Activated B cell treated with CpG ODN at 0.5 μM for 24 hours (primary cell): ENCODE measurements around the gene SH2D4B. TPM values are rescaled to one million over a fixed set of nuclear protein-coding genes. Genes with fewer than 3 reads are reported as not detected.

Experiments used
- ATAC-seq: fragments of 200-7000 bp; cut with Tn5 transposase; one replicate; pipeline ENCODE4 v1.10.0; 2021; ENCODE audit warnings: low read depth, mild to moderate bottlenecking, moderate library complexity
- CTCF ChIA-PET: fragments of 350-600 bp; sonication (Branson Sonifier 250); formaldehyde crosslinking; loops from one replicate; lab custom pipeline; 2021; ENCODE audit warnings: antibody characterized with exemption; lab: Charles Lee
- POLR2A ChIA-PET: fragments of 350-600 bp; sonication (Branson Sonifier 250); formaldehyde crosslinking; loops from one replicate; lab custom pipeline; 2021; ENCODE audit warnings: antibody characterized with exemption; lab: Charles Lee
- DNase-seq: peaks from one replicate; pipeline ENCODE4 v3.0.0; 2022
- H3K27ac Mint-ChIP-seq: one replicate; pipeline ENCODE4 v1.8.0; 2020; ENCODE audit warnings: mixed read lengths
- H3K27me3 Mint-ChIP-seq: one replicate; pipeline ENCODE4 v1.8.0; 2021; ENCODE audit warnings: mixed read lengths
- H3K36me3 Mint-ChIP-seq: one replicate; pipeline ENCODE4 v1.8.0; 2021; ENCODE audit warnings: low read depth, mixed read lengths
- H3K4me1 Mint-ChIP-seq: one replicate; pipeline ENCODE4 v1.8.0; 2021; ENCODE audit warnings: mixed read lengths
- H3K4me3 Mint-ChIP-seq: one replicate; pipeline ENCODE4 v1.8.0; 2020; ENCODE audit warnings: mild to moderate bottlenecking, mixed read lengths
- H3K9me3 Mint-ChIP-seq: one replicate; pipeline ENCODE4 v1.8.0; 2020; ENCODE audit warnings: mixed read lengths
- CTCF ChIP-seq: fragments of 200-600 bp; IDR thresholded peaks from one replicate; pipeline ENCODE4 v1.8.0; 2022; ENCODE audit warnings: antibody characterized with exemption, mild to moderate bottlenecking
- intact Hi-C: fragments of 100-400 bp; cut with micrococcal nuclease; formaldehyde crosslinking; loops from one replicate; pipeline ENCODE4 v1.15.1; 2024
- total RNA-seq: library from RNA; stranded (reverse); gene quantifications from 2 replicates; pipeline ENCODE4 v1.2.3, GENCODE V29; 2022

The SH2D4B gene
- total RNA-seq, 1 donor from 2014 or later: not detected

- TF ChIP-seq CTCF: no peak
- peaks cover 13% of the 10 kb centered on the region for H3K27me3 Mint-ChIP-seq
- no peak for ATAC-seq
- no peak for DNase-seq
- ChIA-PET CTCF (interaction anchor here (1.2 kb wide), 1 partner anchor 16 kb away, joined by 4 read pairs; no protein-coding TSS in a partner anchor), POLR2A (no interaction called here)
- H3K9me3 Mint-ChIP-seq: no peaks in the 10 kb centered on the region
- H3K4me1 Mint-ChIP-seq: no peaks in the 10 kb centered on the region
- no peak overlapping the region for H3K4me3 Mint-ChIP-seq
- intact Hi-C loops: no loop called here
- H3K36me3 Mint-ChIP-seq: no peaks in the 10 kb centered on the region
- no peak overlapping the region for H3K27ac Mint-ChIP-seq
Observed at GRCh38 chr10:80646366-80646765, 108.7 kb downstream of the SH2D4B start.

DNA sequence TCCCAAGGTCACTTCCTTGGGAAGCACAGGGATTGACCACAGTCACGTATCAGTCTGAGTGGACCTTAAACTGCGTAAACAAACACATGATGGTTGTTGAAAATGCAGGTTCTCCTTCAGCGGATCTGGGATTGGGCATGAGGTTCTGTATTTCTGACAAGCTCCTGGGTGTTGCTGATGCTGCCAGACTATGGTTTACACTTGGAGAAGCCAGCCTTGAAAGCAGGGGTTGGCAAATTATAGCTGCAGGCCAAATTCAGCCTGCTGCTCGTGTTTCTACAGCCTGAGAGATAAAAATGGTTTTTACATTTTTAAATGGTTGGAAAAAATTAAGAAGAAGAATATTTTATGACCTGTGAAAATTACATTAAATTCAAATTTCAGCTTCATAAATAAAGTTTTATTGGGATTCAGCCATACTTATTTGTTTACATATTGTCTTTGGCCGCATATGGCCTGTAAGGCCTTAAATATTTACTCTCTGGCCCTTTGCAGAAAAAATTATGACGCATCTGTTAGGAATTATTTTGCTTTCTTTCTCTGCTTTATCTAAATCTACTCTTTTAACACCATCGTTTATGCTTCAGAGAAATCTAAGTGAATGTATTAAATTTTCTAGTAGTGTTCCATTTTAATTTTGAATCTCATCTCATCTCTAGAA, 109.6 kb downstream of the SH2D4B start:
- DNase-seq (no peak), ATAC-seq (no peak)
- no peak for TF ChIP-seq CTCF
- H3K27me3 Mint-ChIP-seq: peaks cover 13% of the 10 kb centered on the region
- H3K9me3 Mint-ChIP-seq: no peaks in the 10 kb centered on the region
- H3K4me3 Mint-ChIP-seq: no peak overlapping the region
- intact Hi-C loops: no loop called here
- ChIA-PET CTCF (no interaction called here), POLR2A (no interaction called here)
- H3K27ac Mint-ChIP-seq: no peak overlapping the region
- no peaks in the 10 kb centered on the region for H3K4me1 Mint-ChIP-seq
- H3K36me3 Mint-ChIP-seq: no peaks in the 10 kb centered on the region

DNA sequence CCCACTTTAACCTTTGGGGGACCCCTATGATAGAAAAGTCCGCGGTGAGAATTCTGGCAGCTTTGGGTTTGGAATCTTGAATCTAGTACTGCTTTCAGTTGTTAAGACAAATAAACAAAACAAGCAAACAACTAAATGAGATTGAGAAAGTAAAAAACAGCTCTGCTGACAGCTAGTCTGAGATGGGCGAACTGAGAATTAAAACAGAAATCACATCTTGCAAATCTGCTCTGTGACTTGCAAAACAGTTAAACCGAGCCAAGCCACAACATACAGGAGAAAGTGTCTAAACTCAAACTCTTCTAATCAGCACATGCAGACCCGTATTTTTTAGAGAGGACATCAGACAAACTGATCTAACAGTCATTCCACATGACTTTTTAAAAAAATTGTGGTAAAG, 110.4 kb downstream of the SH2D4B start:
- Mint-ChIP-seq H3K9me3 (no peaks in the 10 kb centered on the region), H3K27me3 (peaks cover 13% of the 10 kb centered on the region), H3K36me3 (no peaks in the 10 kb centered on the region), H3K4me3 (no peak overlapping the region), H3K27ac (no peak overlapping the region), H3K4me1 (no peaks in the 10 kb centered on the region)
- POLR2A ChIA-PET: no interaction called here
- CTCF ChIA-PET: no interaction called here
- ATAC-seq: no peak
- no peak for TF ChIP-seq CTCF
- DNase-seq: no peak
- intact Hi-C loops: no loop called here

DNA sequence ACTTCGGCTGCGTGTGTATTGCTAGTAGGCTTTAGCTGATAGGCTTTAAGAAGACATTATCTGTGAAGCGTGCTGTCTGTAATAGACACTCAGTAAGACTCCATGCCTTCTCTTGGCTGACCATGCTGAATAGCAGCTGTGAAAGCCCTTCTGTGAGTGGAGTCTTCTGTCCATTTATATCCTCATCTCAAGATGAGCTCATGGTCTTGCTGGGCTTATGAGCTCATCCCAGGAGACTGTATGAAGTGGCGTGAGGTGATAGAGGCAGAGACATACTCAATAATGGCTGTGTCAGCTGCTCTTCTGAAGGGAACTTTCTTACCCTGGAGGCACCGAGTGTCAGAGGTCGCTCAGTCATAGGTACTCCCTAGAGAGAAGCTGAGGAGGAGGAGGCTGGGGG, 111.5 kb downstream of the SH2D4B start:
- H3K27me3 Mint-ChIP-seq: peaks cover 13% of the 10 kb centered on the region

GRCh38 chr10:80655898-80656297, 118.2 kb downstream of the SH2D4B start:
- intact Hi-C loops: no loop called here
- H3K9me3 Mint-ChIP-seq: peaks cover 10% of the 10 kb centered on the region
- peaks cover 5% of the 10 kb centered on the region for H3K27me3 Mint-ChIP-seq
- no peak for TF ChIP-seq CTCF
- DNase-seq: no peak
- no peaks in the 10 kb centered on the region for H3K36me3 Mint-ChIP-seq
- no peak overlapping the region for H3K4me3 Mint-ChIP-seq
- ChIA-PET CTCF (no interaction called here), POLR2A (no interaction called here)
- no peaks in the 10 kb centered on the region for H3K4me1 Mint-ChIP-seq
- H3K27ac Mint-ChIP-seq: no peak overlapping the region
- no peak for ATAC-seq

More for the DNA sequence above, 111.5 kb downstream of the SH2D4B start:
- Mint-ChIP-seq H3K4me1 (no peaks in the 10 kb centered on the region), H3K36me3 (no peaks in the 10 kb centered on the region), H3K27ac (no peak overlapping the region), H3K4me3 (no peak overlapping the region), H3K9me3 (peaks cover 10% of the 10 kb centered on the region)
- CTCF ChIA-PET: interaction anchor here (0.7 kb wide), 1 partner anchor 14 kb away, joined by 3 read pairs; no protein-coding TSS in a partner anchor
- POLR2A ChIA-PET: no interaction called here
- no peak for TF ChIP-seq CTCF
- no peak for DNase-seq
- ATAC-seq: no peak
- intact Hi-C loops: no loop called here
